MG63 (cell line): ENCODE measurements around the gene OR4F15. TPM values are rescaled to one million over a fixed set of nuclear protein-coding genes. Genes with fewer than 3 reads are reported as not detected.

Experiments
- DNase-seq: peaks from one replicate; pipeline ENCODE4 v3.0.0-alpha.2; 2020
- H3K27me3 ChIP-seq: fragments of 250-450 bp; sonication (Bioruptor Pico); 2 replicates; pipeline ENCODE4 v1.5.1; 2020; ENCODE audit warnings: mild to moderate bottlenecking, moderate library complexity
- H3K36me3 ChIP-seq: fragments of 250-450 bp; sonication (Bioruptor Pico); 2 replicates; pipeline ENCODE4 v1.5.1; 2020; ENCODE audit warnings: mild to moderate bottlenecking, moderate library complexity
- H3K4me3 ChIP-seq: fragments of 250-450 bp; sonication (Bioruptor Pico); 2 replicates; pipeline ENCODE4 v1.5.1; 2020; ENCODE audit warnings: mild to moderate bottlenecking, moderate library complexity
- H3K9me3 ChIP-seq: fragments of 250-450 bp; sonication (Bioruptor Pico); 2 replicates; pipeline ENCODE4 v1.5.1; 2020; ENCODE audit warnings: mild to moderate bottlenecking, moderate library complexity
- total RNA-seq: library from RNA; depleted of rRNA; stranded (reverse); fragments of >200 nt; shearing (Covaris generic); gene quantifications from 2 replicates; pipeline ENCODE4 v1.2.3, GENCODE V29; 2014; ENCODE audit warnings: low replicate concordance; rRNA removed

The OR4F15 gene
- total RNA-seq, 1 experiment from 2014 or later, result not detected

- Histone ChIP-seq H3K27me3 (no peaks in the 10 kb centered on the region), H3K36me3 (no peaks in the 10 kb centered on the region), H3K4me3 (no peak overlapping the region), H3K9me3 (no peaks in the 10 kb centered on the region)
- no peak for DNase-seq
These were observed 32.9 kb downstream of the OR4F15 start for GRCh38 chr15:101844916-101845315.

- Histone ChIP-seq H3K9me3 (no peaks in the 10 kb centered on the region), H3K27me3 (no peaks in the 10 kb centered on the region), H3K36me3 (no peaks in the 10 kb centered on the region), H3K4me3 (no peak overlapping the region)
- DNase-seq, result no peak
These were observed 40.4 kb downstream of the OR4F15 start for GRCh38 chr15:101852356-101852755.

Other genes starting within 250 kb of the OR4F15 start
- 32.8 and 51.4 TPM in 2 replicates for gene TM2D3, start 159.8 kb upstream of the OR4F15 start, total RNA-seq
- gene TARS3, start 87.7 kb upstream of the OR4F15 start, total RNA-seq, result 9.1 and 11.4 TPM in 2 replicates
- not detected in 2 replicates for gene OR4F6, start 8.7 kb upstream of the OR4F15 start, total RNA-seq